Measurements from ENCODE around the gene RNLS.

Gene RNLS

DNA sequence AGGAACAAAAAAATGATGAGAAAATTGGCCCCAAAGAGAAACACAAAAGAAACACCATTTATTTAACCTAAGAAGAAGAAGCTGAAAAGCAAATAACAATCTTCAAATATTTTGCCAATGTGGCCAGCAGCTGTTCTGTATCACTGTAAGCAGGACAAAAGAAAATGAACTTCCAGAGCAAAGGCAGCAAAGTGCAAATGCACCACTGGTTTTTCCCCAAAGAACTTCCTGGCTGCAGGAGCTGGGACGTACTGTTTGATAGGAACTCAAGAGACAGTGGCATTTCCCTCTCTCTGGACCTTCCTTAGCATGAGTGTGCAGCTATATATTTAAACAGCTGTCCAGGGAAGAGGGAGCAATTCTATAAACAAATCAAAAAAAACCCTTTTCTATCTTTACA, 60.4 kb downstream of the RNLS start:
- no peak for DNase-seq (ENCODE audit: low spot score)
- ChIA-PET POLR2A (ENCODE audit: low non-redundant PET) (no interaction called here), CTCF (no interaction called here)
- H3K27ac ChIP-seq, result no peak overlapping the region
- no peak for TF ChIP-seq CTCF (conservative IDR thresholded peaks at IDR 0.05; ENCODE audit: low read depth)

DNA sequence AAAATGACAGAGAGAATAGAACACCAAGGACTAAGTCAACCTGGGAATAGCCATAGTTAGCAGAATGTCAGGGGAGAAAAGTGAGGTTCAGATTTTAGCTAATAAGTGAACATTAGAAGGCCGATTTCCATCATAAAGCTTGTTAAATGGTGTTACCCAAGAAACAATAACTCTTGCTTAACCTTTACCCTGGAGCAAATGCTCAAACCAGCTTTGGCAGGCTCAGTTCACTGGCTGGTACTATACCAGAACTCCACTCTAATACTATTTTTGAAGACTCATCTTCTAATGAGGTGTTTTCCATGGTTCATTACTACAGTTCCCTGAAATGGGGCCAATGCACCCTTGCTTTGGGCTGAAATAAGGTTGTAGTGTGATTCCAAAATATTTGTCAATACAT, 61.3 kb downstream of the RNLS start:
- no peak overlapping the region for H3K27ac ChIP-seq
- no peak for TF ChIP-seq CTCF (conservative IDR thresholded peaks at IDR 0.05; ENCODE audit: low read depth)
- ChIA-PET CTCF (interaction anchor here (0.7 kb wide), 1 partner anchor 707 kb away, joined by 5 read pairs; no protein-coding TSS in a partner anchor), POLR2A (ENCODE audit: low non-redundant PET) (no interaction called here)
- DNase-seq (ENCODE audit: low spot score), result no peak

- no peak for TF ChIP-seq CTCF (conservative IDR thresholded peaks at IDR 0.05; ENCODE audit: low read depth)
- no peak overlapping the region for H3K27ac ChIP-seq
- POLR2A ChIA-PET (ENCODE audit: low non-redundant PET), result no interaction called here
- no peak for DNase-seq (ENCODE audit: low spot score)
- CTCF ChIA-PET, result no interaction called here
These were observed 67.9 kb downstream of the RNLS start for GRCh38 chr10:88515235-88515634.

GRCh38 chr10:88512599-88512998, 70.5 kb downstream of the RNLS start:
- ChIA-PET POLR2A (ENCODE audit: low non-redundant PET) (no interaction called here), CTCF (interaction anchor here (0.6 kb wide), 1 partner anchor 9 kb away, joined by 3 read pairs; no protein-coding TSS in a partner anchor)
- no peak overlapping the region for H3K27ac ChIP-seq
- DNase-seq (ENCODE audit: low spot score), result peak; percentile 5
- no peak for TF ChIP-seq CTCF (conservative IDR thresholded peaks at IDR 0.05; ENCODE audit: low read depth)

DNA sequence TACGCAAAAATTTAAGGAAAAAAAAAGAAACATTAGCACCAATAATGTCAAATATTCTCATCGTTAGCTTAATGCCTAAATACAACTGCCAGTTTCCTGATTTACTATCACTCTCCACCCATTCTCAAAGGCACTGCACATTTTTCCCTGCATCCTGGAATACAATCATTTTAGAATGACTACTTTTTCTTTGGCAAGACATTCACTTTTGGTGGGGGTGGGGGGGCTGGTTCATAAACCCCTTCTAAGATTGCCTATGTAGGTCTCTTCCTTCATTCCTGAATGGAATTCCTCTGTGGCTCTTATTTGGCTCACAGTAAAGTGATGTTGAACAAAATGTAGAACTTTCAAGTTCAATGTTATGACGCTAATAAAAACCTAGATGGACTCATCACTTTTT, 74.3 kb downstream of the RNLS start:
- ChIA-PET POLR2A (ENCODE audit: low non-redundant PET) (no interaction called here), CTCF (interaction anchor here (0.6 kb wide), 1 partner anchor 58 kb away, joined by 5 read pairs; no protein-coding TSS in a partner anchor)
- TF ChIP-seq CTCF (conservative IDR thresholded peaks at IDR 0.05; ENCODE audit: low read depth), result no peak
- no peak overlapping the region for H3K27ac ChIP-seq
- no peak for DNase-seq (ENCODE audit: low spot score)

DNA sequence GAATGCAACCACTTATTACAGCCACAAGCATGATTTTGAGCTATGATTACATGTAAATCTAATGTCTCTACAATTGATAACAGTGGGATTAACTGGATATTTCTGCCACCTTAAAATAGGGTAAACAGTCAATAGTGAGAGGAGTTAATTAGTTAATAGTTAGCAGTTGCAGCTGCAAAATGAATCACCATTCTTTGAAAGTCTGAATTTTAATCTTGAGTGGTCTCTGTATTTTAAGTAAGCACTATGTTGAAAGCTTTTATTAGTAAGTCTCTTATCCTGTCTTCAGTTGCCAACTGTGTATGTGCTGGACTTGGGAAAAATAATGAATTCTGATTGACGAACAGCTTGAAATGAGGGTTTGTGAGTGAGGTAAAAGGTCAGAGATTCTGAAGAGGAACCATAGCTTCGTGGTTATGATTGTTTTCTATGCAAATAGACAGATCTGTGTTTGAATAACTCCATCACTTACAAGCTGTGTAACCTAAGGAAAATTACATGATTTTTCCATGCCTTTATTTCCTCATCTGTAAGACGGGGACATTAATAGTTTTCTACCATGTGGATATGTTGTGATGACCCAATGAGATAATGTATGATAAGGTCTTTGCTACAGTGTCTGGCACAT, 75.2 kb downstream of the RNLS start:
- POLR2A ChIA-PET (ENCODE audit: low non-redundant PET), result no interaction called here
- no peak for TF ChIP-seq CTCF (conservative IDR thresholded peaks at IDR 0.05; ENCODE audit: low read depth)
- DNase-seq (ENCODE audit: low spot score), result no peak
- no peak overlapping the region for H3K27ac ChIP-seq
- CTCF ChIA-PET, result interaction anchor here (1.3 kb wide), 1 partner anchor 87 kb away, joined by 3 read pairs; no protein-coding TSS in a partner anchor
